CD14-positive monocyte (primary cell): ENCODE results near the gene LIMS2. TPM values are rescaled to one million over a fixed set of nuclear protein-coding genes. Genes with fewer than 3 reads are reported as not detected.

Experiments
- DNase-seq, 3 donors: peaks; one replicate each; pipeline ENCODE4 v3.0.0-alpha.2; 2011 to 2022
- H2AFZ ChIP-seq: 2 replicates; pipeline ENCODE4 v1.6.0; 2012; ENCODE audit warnings: mild to moderate bottlenecking, low read depth, low read length, inconsistent platforms; ENCODE audit not compliant: insufficient read depth, poor library complexity, severe bottlenecking
- H3K27ac ChIP-seq, 2 donors: 1 replicate in 1 of 2; 2 replicates in 1 of 2; pipeline ENCODE4 v1.5.1; 2012 to 2013; ENCODE audit warnings: low read length in 2 of 2, control low read depth in 1 of 2, inconsistent platforms in 1 of 2, low read depth in 1 of 2, mild to moderate bottlenecking in 1 of 2
- H3K27me3 ChIP-seq, 2 donors: one replicate each; pipeline versions ENCODE4 v1.6.0 to v1.6.1; 2011 to 2013; ENCODE audit warnings: low read length in 2 of 2; ENCODE audit not compliant: control insufficient read depth in 2 of 2, insufficient read depth in 2 of 2
- H3K36me3 ChIP-seq, 2 donors: replicated peaks in 1 of 2; 1 replicate in 1 of 2; 2 replicates in 1 of 2; pipeline versions ENCODE4 v1.5.1 to v1.6.1; 2012 to 2013; ENCODE audit warnings: low read length in 2 of 2, control low read depth in 1 of 2, inconsistent platforms in 1 of 2, mild to moderate bottlenecking in 1 of 2; ENCODE audit not compliant: insufficient read depth in 2 of 2, control insufficient read depth in 1 of 2
- H3K4me1 ChIP-seq, 2 donors: 1 replicate in 1 of 2; 2 replicates in 1 of 2; pipeline versions ENCODE4 v1.5.1 to v1.6.1; 2012 to 2013; ENCODE audit warnings: low read length in 2 of 2, control low read depth in 1 of 2, inconsistent platforms in 1 of 2, mild to moderate bottlenecking in 1 of 2, moderate library complexity in 1 of 2; ENCODE audit not compliant: insufficient read depth in 2 of 2, control insufficient read depth in 1 of 2
- H3K4me2 ChIP-seq: replicated peaks from 2 replicates; pipeline ENCODE3; 2012; ENCODE audit warnings: low read length, moderate library complexity, mild to moderate bottlenecking; ENCODE audit not compliant: poor library complexity, severe bottlenecking; ENCODE audit errors: extremely low read depth
- H3K4me3 ChIP-seq, 3 experiments: fragments of 200-600 bp in 1 of 3; sonication (generic) in 1 of 3; replicated peaks in 1 of 3; 1 replicate in 2 of 3; 2 replicates in 1 of 3; pipeline ENCODE4 v1.5.1; 2011 to 2013; ENCODE audit warnings: low read length in 3 of 3, mild to moderate bottlenecking in 3 of 3, control low read depth in 2 of 3, low read depth in 2 of 3, inconsistent platforms in 1 of 3, moderate library complexity in 1 of 3
- H3K79me2 ChIP-seq: 2 replicates; pipeline ENCODE4 v1.6.0; 2012; ENCODE audit warnings: mild to moderate bottlenecking, control low read depth, inconsistent platforms, low read length, moderate library complexity; ENCODE audit not compliant: insufficient read depth
- H3K9ac ChIP-seq: 2 replicates; pipeline ENCODE4 v1.6.0; 2017; ENCODE audit warnings: low read length, mild to moderate bottlenecking; ENCODE audit not compliant: insufficient read depth, poor library complexity, severe bottlenecking
- H3K9me3 ChIP-seq, 2 donors: replicated peaks in 1 of 2; 1 replicate in 1 of 2; 2 replicates in 1 of 2; pipeline versions ENCODE4 v1.5.1 to v1.6.1; 2012 to 2013; ENCODE audit warnings: low read length in 2 of 2, control low read depth in 1 of 2; ENCODE audit not compliant: control insufficient read depth in 1 of 2, insufficient read depth in 1 of 2
- H4K20me1 ChIP-seq: 2 replicates; pipeline ENCODE4 v1.6.0; 2012; ENCODE audit warnings: mild to moderate bottlenecking, low read length, control low read depth, moderate library complexity; ENCODE audit not compliant: insufficient read depth
- H3K27ac Mint-ChIP-seq, 7 donors: one replicate each; pipeline ENCODE4 v1.8.0; 2020; ENCODE audit warnings: mild to moderate bottlenecking in 7 of 7, mixed read lengths in 7 of 7, moderate library complexity in 6 of 7, inconsistent platforms in 2 of 7
- H3K27me3 Mint-ChIP-seq, 3 donors: one replicate each; pipeline ENCODE4 v1.8.0; 2021 to 2022; ENCODE audit warnings: low read depth in 3 of 3, mild to moderate bottlenecking in 3 of 3, mixed read lengths in 3 of 3, moderate library complexity in 3 of 3, inconsistent platforms in 1 of 3
- H3K36me3 Mint-ChIP-seq, 2 donors: one replicate each; pipeline ENCODE4 v1.8.0; 2020; ENCODE audit warnings: mixed read lengths in 2 of 2, inconsistent platforms in 1 of 2, mild to moderate bottlenecking in 1 of 2
- H3K4me1 Mint-ChIP-seq: one replicate; pipeline ENCODE4 v1.8.0; 2020; ENCODE audit warnings: mild to moderate bottlenecking, mixed read lengths
- H3K4me3 Mint-ChIP-seq, 2 donors: one replicate each; pipeline ENCODE4 v1.8.0; 2020; ENCODE audit warnings: mild to moderate bottlenecking in 2 of 2, mixed read lengths in 2 of 2, moderate library complexity in 1 of 2
- H3K9me3 Mint-ChIP-seq, 7 donors: one replicate each; pipeline ENCODE4 v1.8.0; 2020 to 2022; ENCODE audit warnings: mixed read lengths in 7 of 7, mild to moderate bottlenecking in 6 of 7, moderate library complexity in 6 of 7, inconsistent platforms in 2 of 7
- CTCF ChIP-seq: fragments of 200-600 bp; IDR thresholded peaks from one replicate; pipeline ENCODE4 v1.8.0; 2022; ENCODE audit warnings: antibody characterized with exemption, mild to moderate bottlenecking
- WGBS: methylation state at CpG from one replicate; pipeline ENCODE4 v1.1.5; 2013; ENCODE audit warnings: missing lambda C conversion rate; ENCODE audit not compliant: insufficient coverage; 5-methylcytosine and 5-hydroxymethylcytosine counted together
- intact Hi-C, 2 donors: fragments of 100-400 bp; cut with micrococcal nuclease; formaldehyde crosslinking; loops; one replicate each; pipeline versions ENCODE4 v1.15.0 to v1.15.1; 2023
- polyA plus RNA-seq, 3 donors: library from polyadenylated mRNA; depleted of rRNA in 1 of 3; unstranded in 2 of 3; stranded (reverse) in 1 of 3; fragments of 300-500 nt in 2 of 3; fragments of >200 nt in 1 of 3; fragmentation: Illumina TruSeq in 2 of 3; gene quantifications; 1 replicate in 2 of 3; 2 replicates in 1 of 3; pipeline ENCODE4 v1.2.3, GENCODE V29; 2012 to 2021

LIMS2 gene
- polyA plus RNA-seq, 3 donors, result 0.13 to 1.3 (median 0.23) TPM

GRCh38 chr2:127643439-127644065, 31.8 kb downstream of the LIMS2 start:
- Histone ChIP-seq H3K4me3 (no peak overlapping the region), H2AFZ (no peak overlapping the region), H3K27ac (no peak overlapping the region), H3K79me2 (no peaks in the 10 kb centered on the region), H3K9me3 (no peaks in the 10 kb centered on the region), H3K4me1 (peaks cover 18 to 37% of the 10 kb centered on the region in 2 donors), H3K27me3 (no peaks in the 10 kb centered on the region), H3K9ac (no peak overlapping the region), H3K4me2 (no peak overlapping the region), H4K20me1 (no peaks in the 10 kb centered on the region), H3K36me3 (no peaks in the 10 kb centered on the region)
- no peak overlapping the region for H3K4me3 Mint-ChIP-seq
- WGBS, result 94% methylated on average over 15 of the region's 15 CpGs
- H3K36me3 Mint-ChIP-seq, result no peaks in the 10 kb centered on the region
- H3K4me1 Mint-ChIP-seq, result peaks cover 30% of the 10 kb centered on the region
- intact Hi-C loops, result no loop called here
- H3K27me3 Mint-ChIP-seq, result peaks cover 0 to 7% (median 1%) of the 10 kb centered on the region in 3 donors
- no peaks in the 10 kb centered on the region for H3K9me3 Mint-ChIP-seq
- DNase-seq, result no peak
- H3K27ac Mint-ChIP-seq, result peak overlapping the region in 1 of 7 donors; percentile 14
- no peak for TF ChIP-seq CTCF

- Histone ChIP-seq H3K27ac (no peak overlapping the region), H3K27me3 (no peaks in the 10 kb centered on the region), H3K4me1 (peaks cover 25 to 44% of the 10 kb centered on the region in 2 donors), H3K36me3 (no peaks in the 10 kb centered on the region), H4K20me1 (no peaks in the 10 kb centered on the region), H3K79me2 (no peaks in the 10 kb centered on the region), H2AFZ (no peak overlapping the region), H3K4me2 (no peak overlapping the region), H3K9me3 (no peaks in the 10 kb centered on the region), H3K4me3 (no peak overlapping the region), H3K9ac (no peak overlapping the region)
- peaks cover 0 to 2% (median 0%) of the 10 kb centered on the region in 3 donors for H3K27me3 Mint-ChIP-seq
- DNase-seq, result no peak
- H3K4me1 Mint-ChIP-seq, result peaks cover 35% of the 10 kb centered on the region
- no peak overlapping the region for H3K4me3 Mint-ChIP-seq
- no peaks in the 10 kb centered on the region for H3K9me3 Mint-ChIP-seq
- TF ChIP-seq CTCF, result no peak
- H3K27ac Mint-ChIP-seq, result no peak overlapping the region
- intact Hi-C loops, result no loop called here
- 99% methylated on average over 10 of the region's 17 CpGs for WGBS
- no peaks in the 10 kb centered on the region for H3K36me3 Mint-ChIP-seq
Observed at GRCh38 chr2:127642706-127643438, 32.5 kb downstream of the LIMS2 start.
